GM18520 (cell line): ENCODE data around the gene BHLHE40.

Source experiments
- ATAC-seq: cut with Tn5 transposase; IDR thresholded peaks from one replicate; pipeline ENCODE4 v1.9.1; 2021; ENCODE audit not compliant: unreplicated experiment

BHLHE40 gene

GRCh38 chr3:4982773-4983738 is 3.8 kb downstream of the BHLHE40 start:
- ATAC-seq: no peak

GRCh38 chr3:4983739-4984510 is 4.7 kb downstream of the BHLHE40 start:
- peak; percentile 37 for ATAC-seq

DNA sequence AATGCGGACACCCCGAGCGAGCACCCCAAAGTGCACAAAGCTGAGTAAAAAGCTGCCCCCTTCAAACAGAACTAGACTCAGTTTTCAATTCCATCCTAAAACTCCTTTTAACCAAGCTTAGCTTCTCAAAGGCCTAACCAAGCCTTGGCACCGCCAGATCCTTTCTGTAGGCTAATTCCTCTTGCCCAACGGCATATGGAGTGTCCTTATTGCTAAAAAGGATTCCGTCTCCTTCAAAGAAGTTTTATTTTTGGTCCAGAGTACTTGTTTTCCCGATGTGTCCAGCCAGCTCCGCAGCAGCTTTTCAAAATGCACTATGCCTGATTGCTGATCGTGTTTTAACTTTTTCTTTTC is 5.3 kb downstream of the BHLHE40 start:
- ATAC-seq: no peak

DNA sequence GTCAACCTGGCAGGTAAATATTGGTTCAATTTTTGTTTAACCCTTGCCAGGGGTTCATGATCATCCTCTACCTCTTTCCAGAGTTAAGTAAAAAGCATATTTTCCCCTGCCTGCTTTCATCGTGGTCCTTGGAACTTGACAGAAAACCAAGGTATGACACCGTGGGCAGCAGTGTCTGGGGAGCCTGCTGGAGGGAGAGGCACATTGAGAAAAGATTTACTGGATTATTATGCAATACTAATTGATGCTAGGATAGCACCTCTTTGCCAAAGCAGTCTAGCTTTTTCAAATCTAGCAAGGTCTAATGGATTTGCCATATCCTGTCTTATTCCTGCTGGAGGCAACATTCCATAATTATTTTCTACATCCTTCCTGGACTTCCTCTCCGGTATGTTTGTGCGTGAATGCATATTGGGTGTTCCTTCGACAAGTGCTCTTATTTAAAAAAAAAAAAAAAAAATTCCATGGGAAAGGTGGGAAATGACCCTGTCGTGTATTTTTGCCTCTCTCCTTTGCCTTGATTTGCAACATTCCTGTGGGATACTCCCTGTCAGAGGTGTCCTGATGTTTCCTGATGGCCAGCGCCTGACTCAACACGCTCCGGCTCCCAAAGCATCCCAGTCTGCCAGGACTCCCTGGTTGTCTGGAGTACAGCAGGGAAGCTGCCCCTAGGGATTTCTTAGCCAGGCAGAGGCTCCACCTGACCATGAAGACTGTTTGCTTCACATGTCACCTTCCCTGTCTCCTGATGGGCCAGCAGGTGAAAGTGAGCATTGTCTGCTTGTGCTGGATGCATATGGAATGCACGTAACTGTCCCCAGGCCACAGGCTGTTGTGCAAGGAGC is 6.3 kb downstream of the BHLHE40 start:
- no peak for ATAC-seq

DNA sequence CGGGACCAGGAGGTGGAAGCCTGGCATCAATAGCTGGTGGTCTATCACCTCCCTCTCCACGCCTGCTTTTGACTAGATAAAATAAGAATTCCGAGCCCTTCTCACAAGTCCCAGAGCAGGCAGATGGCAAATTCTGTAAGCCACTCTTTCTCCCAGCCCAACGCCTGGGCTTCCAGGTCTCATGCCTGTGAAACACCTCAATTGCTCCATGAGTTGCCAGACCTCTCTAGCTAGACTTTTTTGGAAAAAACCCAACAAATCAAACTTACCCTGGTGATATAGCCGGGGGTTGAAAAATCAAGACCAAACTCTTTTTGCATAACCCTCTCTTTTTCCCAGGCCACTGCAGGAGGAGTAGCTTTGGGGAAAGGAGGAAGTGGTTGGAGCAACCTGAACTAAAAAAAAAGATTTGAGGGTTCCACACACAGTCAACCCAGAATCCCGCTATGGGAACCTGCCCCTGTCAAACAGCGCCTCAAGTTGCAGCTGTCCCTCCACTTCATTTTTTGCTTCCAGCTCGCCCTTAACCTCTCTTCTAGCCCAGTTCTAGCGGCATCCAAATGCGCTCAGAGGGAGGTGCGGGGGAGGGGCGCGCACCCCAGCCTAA is 7.0 kb downstream of the BHLHE40 start:
- peak; percentile 8 for ATAC-seq

DNA sequence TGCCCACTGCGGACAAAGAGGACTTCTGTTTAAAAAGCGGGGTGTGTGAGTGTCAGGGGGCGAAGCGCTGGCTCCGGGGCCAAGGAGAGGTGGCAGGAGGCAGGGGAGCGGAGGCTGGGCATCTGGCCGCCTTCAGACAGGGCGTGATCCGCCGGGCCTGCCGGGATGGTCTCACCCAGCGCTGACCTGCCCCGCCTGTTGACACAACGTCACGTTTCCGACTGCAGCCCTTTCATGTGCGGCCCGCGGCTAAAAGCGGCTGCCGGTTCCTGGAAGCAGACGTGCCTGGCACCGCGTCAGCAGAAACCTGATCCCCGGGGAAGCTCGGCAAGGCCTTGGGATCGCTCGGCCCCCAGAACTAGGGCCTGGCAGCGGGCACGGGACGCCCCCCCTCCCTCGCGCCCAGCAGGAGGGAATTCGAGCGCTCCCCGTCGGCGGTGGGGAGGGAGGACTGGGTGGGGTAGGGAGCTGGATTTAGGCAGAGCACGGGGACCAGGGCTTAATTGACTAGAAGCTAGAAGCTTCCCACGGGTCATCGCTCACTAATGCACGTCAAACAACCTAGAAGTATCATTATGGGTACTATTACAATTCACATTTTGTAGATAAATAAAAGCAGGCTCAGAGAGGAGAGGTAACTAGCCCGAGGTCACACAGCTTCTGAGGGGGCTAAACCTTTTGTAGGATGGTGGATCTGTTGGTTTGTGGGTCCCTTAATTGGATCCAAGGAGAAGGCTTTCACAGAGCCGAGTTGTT is 7.7 kb downstream of the BHLHE40 start:
- peak; percentile 39 for ATAC-seq

DNA sequence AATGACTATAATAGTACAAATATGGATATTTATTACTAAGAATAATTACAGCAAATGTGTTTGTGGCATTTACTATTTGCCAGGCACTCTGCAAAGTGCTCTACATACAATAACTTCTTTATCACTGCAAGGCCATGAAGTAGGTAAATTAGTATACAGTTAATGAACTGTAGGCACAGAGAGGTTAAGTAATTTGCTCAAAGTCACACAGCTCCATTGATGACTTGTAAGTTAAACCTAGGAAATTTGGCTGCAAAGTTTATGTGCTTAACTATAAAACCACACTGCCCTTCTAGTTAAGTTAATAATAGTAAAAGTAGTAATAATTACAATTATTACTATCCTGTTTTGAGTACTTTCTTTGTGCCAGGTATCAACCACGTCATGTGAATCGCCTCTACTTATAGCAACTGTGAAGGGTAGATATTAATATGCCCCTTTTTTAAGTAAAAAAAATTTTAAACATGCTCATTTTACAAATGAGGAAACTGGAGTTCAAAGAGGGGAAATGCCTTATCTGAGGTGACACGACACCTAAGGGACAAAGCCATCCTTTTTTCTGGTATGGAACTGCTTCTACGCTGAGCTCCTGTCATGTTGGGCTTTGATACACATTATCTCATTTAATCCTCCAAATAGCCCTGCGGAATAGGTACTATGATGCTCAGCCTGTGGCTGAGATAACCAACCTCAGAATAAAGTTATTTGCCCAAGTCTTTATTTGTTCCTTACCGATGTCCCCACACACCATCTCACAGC is 8.5 kb downstream of the BHLHE40 start:
- no peak for ATAC-seq

DNA sequence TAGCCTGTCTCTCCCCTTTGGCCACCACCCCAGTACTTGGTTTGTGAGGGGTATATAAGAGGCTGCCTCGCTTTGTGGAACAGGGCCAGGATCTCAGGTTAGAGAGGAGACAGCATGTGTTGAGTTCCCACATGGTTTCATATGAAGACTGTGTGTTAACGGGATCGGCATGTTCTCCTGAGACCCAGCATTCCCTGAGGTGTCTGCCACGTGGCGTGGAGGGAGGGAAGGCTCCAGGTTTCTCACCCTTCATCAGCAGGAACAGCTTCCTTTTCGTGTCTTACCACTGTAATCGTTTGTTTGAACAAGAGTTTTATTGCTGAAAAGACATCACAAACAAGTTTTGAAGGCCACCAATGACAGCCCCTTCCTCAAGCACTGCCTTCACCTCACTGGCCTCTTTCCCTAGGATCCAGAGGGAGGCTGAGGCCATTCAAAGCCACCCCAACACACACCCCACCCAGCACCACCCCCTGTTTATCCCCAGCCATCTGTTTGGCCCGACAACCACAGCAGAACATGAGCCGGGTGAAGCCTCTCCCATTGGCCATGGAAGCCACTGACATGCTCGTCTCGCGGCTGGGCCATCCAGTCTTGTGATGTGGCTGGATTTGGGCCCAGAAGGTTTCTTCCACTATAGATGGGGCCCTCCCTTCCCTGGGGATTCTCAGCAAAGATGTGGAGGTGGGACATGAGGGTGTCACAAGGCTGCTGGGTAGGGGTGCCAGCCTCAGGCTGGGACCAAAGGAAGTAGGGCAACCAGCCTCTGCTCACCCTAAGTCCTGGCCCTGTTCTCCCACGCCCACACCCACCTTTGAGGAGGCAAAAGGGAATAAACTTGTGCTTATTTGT is 10.0 kb downstream of the BHLHE40 start:
- ATAC-seq: no peak

DNA sequence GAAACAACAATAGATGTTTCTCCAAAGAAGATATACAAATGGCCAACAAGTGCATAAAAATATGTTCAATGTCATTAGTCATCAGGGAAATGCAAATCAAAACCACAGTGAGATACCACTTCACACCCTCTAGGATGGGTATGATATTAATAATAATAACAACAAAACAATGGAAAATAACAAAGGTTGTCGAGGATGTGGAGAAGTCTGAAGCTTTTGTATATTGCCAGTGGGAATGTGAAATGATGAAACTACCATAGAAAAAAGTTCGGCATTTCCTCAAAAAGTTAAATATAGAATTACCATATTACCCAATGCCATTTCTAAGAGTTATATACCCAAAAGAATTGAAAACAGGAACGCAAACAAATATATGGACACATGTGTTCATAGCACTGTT is 10.8 kb downstream of the BHLHE40 start:
- no peak for ATAC-seq

DNA sequence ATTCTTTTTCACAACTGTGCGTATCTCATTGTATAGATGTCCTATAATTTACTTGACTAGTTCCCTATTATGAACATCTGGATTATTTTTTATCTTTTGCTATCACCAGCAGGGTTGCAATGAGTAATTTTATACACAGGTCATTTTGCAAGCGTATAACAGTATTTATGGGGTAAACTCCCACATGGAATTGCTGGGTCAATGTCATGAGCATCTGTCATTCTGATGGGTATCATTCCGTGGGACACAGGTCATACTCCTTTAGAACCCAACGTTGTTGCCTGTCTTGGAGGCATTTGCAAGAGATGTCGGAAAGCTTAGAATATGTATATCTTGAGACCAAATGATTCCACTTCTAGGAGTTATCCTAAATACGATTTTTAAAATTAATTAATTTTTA is 12.9 kb downstream of the BHLHE40 start:
- ATAC-seq: no peak

GRCh38 chr3:4993276-4994143 is 14.3 kb downstream of the BHLHE40 start:
- no peak for ATAC-seq

GRCh38 chr3:4994144-4994730 is 15.0 kb downstream of the BHLHE40 start:
- ATAC-seq: no peak

GRCh38 chr3:4994823-4995499 is 15.7 kb downstream of the BHLHE40 start:
- no peak for ATAC-seq

GRCh38 chr3:4995500-4996053 is 16.3 kb downstream of the BHLHE40 start:
- ATAC-seq: no peak

DNA sequence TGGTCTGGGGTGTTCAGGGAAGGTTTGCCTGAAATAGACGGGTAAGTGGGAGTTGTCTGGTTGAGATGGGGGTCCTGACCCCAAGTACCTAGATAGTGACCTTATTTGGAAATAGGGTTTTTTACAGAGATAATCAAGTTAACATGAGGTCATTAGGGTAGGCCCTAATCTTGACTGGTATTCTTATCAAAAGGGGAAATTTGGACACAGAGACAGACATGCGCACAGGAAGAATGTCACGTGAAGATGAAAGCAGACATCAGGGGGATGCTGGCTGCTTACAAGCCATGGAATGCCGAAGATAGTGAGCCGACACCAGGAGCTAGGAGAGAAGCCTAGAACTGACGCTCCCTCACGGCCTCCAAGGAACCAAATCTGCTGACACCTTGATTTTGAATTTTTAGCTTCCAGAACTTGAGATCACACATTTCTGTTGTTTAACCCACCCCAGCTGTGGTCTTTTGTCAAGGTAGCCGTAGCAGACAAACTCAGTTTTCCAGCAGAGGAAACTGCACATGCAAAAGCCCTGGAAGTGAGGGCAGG is 17.1 kb downstream of the BHLHE40 start:
- no peak for ATAC-seq

GRCh38 chr3:4996771-4997291 is 17.6 kb downstream of the BHLHE40 start:
- no peak for ATAC-seq
